MM.1S (cell line): ENCODE results near the gene SPEG.

Experiments
- DNase-seq: peaks from one replicate; pipeline ENCODE4 v3.0.0-alpha.2; 2015
- H2AFZ ChIP-seq: fragments of 300-600 bp; sonication (generic); 2 replicates; pipeline ENCODE4 v1.6.0; 2016; ENCODE audit warnings: antibody characterized with exemption, low read length
- H3F3A ChIP-seq: fragments of 300-600 bp; sonication (generic); 2 replicates; pipeline ENCODE4 v1.6.1; 2016; ENCODE audit warnings: mild to moderate bottlenecking, antibody characterized with exemption, low read length, moderate library complexity, mixed read lengths; ENCODE audit not compliant: insufficient read depth
- H3K27ac ChIP-seq: fragments of 300-600 bp; sonication (generic); 2 replicates; pipeline ENCODE4 v1.5.1; 2016; ENCODE audit warnings: mild to moderate bottlenecking, low read length
- H3K27me3 ChIP-seq: fragments of 300-600 bp; sonication (generic); replicated peaks from 2 replicates; pipeline ENCODE4 v1.6.0; 2016; ENCODE audit warnings: low read length; ENCODE audit not compliant: insufficient read depth
- H3K36me3 ChIP-seq: fragments of 300-600 bp; sonication (generic); replicated peaks from 2 replicates; pipeline ENCODE4 v1.6.1; 2016; ENCODE audit warnings: mild to moderate bottlenecking, low read length, mixed read lengths; ENCODE audit not compliant: insufficient read depth
- H3K4me1 ChIP-seq: fragments of 300-600 bp; sonication (generic); 2 replicates; pipeline ENCODE4 v1.6.1; 2016; ENCODE audit warnings: low read length, mixed read lengths
- H3K4me2 ChIP-seq: fragments of 300-600 bp; sonication (generic); 2 replicates; pipeline ENCODE4 v1.6.0; 2016; ENCODE audit warnings: low read depth, low read length
- H3K4me3 ChIP-seq: fragments of 300-600 bp; sonication (generic); 2 replicates; pipeline ENCODE4 v1.5.1; 2016; ENCODE audit warnings: low read length, mixed read lengths
- H3K79me2 ChIP-seq: fragments of 300-600 bp; sonication (generic); 2 replicates; pipeline ENCODE4 v1.6.1; 2016; ENCODE audit warnings: mixed run types, low read length, mixed read lengths
- H3K9ac ChIP-seq: fragments of 300-600 bp; sonication (generic); 2 replicates; pipeline ENCODE4 v1.6.1; 2016; ENCODE audit warnings: low read length, mixed read lengths
- H3K9me2 ChIP-seq: fragments of 300-600 bp; sonication (generic); replicated peaks from 2 replicates; pipeline ENCODE4 v1.6.1; 2016; ENCODE audit warnings: mild to moderate bottlenecking, low read length, mixed read lengths; ENCODE audit not compliant: insufficient read depth
- H3K9me3 ChIP-seq: fragments of 300-600 bp; sonication (generic); replicated peaks from 2 replicates; pipeline ENCODE4 v1.6.1; 2016; ENCODE audit warnings: mild to moderate bottlenecking, low read length, mixed read lengths; ENCODE audit not compliant: insufficient read depth
- H4K20me1 ChIP-seq: fragments of 300-600 bp; sonication (generic); 2 replicates; pipeline ENCODE4 v1.6.1; 2016; ENCODE audit warnings: mild to moderate bottlenecking, low read length, moderate library complexity, mixed read lengths; ENCODE audit not compliant: insufficient read depth
- CTCF ChIP-seq: fragments of 300-600 bp; sonication (generic); IDR thresholded peaks from 2 replicates; pipeline ENCODE4 v1.5.1; 2016; ENCODE audit warnings: antibody characterized with exemption, low read length, mixed read lengths
- EZH2 ChIP-seq: fragments of 300-600 bp; sonication (generic); optimal IDR thresholded peaks from 2 replicates; pipeline ENCODE3; 2017; ENCODE audit warnings: low read depth, mild to moderate bottlenecking, antibody characterized with exemption, low read length, mixed read lengths
- EZH2phosphoT487 ChIP-seq: fragments of 300-600 bp; sonication (generic); IDR thresholded peaks from 2 replicates; pipeline ENCODE4 v1.6.1; 2018; ENCODE audit warnings: antibody characterized with exemption, low read length

The SPEG gene

GRCh38 chr2:219523031-219523671, 88.5 kb downstream of the SPEG start:
- H3K79me2 ChIP-seq = no peaks in the 10 kb centered on the region
- H3K4me1 ChIP-seq = peaks cover 5% of the 10 kb centered on the region; the same call in 1 of the 2 replicates
- no peak for TF ChIP-seq CTCF
- TF ChIP-seq EZH2 = no peak
- no peak for TF ChIP-seq EZH2phosphoT487
- no peak for DNase-seq
- H4K20me1 ChIP-seq = no peaks in the 10 kb centered on the region
- no peaks in the 10 kb centered on the region for H3F3A ChIP-seq
- no peaks in the 10 kb centered on the region for H3K9me3 ChIP-seq
- H2AFZ ChIP-seq = no peak overlapping the region
- H3K4me3 ChIP-seq = no peak overlapping the region
- no peaks in the 10 kb centered on the region for H3K36me3 ChIP-seq
- H3K9ac ChIP-seq = no peak overlapping the region
- H3K27ac ChIP-seq = no peak overlapping the region
- no peaks in the 10 kb centered on the region for H3K9me2 ChIP-seq
- H3K27me3 ChIP-seq = peaks cover 99% of the 10 kb centered on the region
- H3K4me2 ChIP-seq = no peak overlapping the region

GRCh38 chr2:219524817-219525216, 90.2 kb downstream of the SPEG start:
- Histone ChIP-seq H3K4me3 (no peak overlapping the region), H3K36me3 (no peaks in the 10 kb centered on the region), H3K27me3 (peaks cover 97% of the 10 kb centered on the region), H3K79me2 (no peaks in the 10 kb centered on the region), H3K9me2 (no peaks in the 10 kb centered on the region), H3K9ac (no peak overlapping the region), H3K9me3 (no peaks in the 10 kb centered on the region), H4K20me1 (no peaks in the 10 kb centered on the region), H3K4me1 (peaks cover 5% of the 10 kb centered on the region; the same call in 1 of the 2 replicates), H2AFZ (no peak overlapping the region), H3K27ac (no peak overlapping the region), H3K4me2 (no peak overlapping the region), H3F3A (no peaks in the 10 kb centered on the region)
- TF ChIP-seq CTCF (no peak), EZH2 (no peak), EZH2phosphoT487 (no peak)
- DNase-seq = no peak

- Histone ChIP-seq H4K20me1 (no peaks in the 10 kb centered on the region), H3K4me1 (peaks cover 5% of the 10 kb centered on the region; the same call in 1 of the 2 replicates), H3K9ac (no peak overlapping the region), H2AFZ (no peak overlapping the region), H3K36me3 (no peaks in the 10 kb centered on the region), H3K4me2 (no peak overlapping the region), H3K27ac (no peak overlapping the region), H3K9me2 (no peaks in the 10 kb centered on the region), H3F3A (no peaks in the 10 kb centered on the region), H3K27me3 (peaks cover 95% of the 10 kb centered on the region), H3K9me3 (no peaks in the 10 kb centered on the region), H3K79me2 (no peaks in the 10 kb centered on the region), H3K4me3 (no peak overlapping the region)
- TF ChIP-seq CTCF (no peak), EZH2phosphoT487 (no peak), EZH2 (no peak)
- no peak for DNase-seq
Measured at GRCh38 chr2:219525533-219526232, 91.0 kb downstream of the SPEG start.
